ENCODE measurements around the gene PCED1B.
A peak's percentile ranks its signal among the peaks of the same experiment; 100 is the strongest.

Gene PCED1B

DNA sequence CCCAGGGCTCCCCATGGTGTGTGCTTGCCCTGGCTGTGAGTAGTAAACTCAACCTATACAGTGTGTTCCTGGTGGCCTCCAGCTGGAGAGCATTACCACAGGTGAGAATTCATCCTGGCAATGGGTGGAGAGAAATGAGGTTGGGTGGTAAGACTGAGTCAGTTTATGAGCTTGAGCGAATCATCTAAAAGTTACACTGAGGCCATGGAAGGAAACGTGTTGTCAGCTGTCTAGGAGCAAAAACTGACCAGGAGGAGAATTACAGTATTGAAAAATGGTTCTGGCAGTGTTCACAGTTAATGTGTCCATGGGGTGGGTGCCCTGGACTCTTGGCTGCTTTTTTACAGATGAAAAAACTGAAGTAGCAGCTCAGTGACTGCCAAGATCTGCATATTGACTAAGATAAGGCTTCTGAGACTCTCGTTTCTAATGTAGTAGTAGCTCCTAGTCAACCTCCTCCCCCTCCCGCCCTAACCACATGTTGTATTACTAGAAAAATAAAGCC lies 202.3 kb downstream of the PCED1B start:
- peak; percentile 66 for DNase-seq

DNA sequence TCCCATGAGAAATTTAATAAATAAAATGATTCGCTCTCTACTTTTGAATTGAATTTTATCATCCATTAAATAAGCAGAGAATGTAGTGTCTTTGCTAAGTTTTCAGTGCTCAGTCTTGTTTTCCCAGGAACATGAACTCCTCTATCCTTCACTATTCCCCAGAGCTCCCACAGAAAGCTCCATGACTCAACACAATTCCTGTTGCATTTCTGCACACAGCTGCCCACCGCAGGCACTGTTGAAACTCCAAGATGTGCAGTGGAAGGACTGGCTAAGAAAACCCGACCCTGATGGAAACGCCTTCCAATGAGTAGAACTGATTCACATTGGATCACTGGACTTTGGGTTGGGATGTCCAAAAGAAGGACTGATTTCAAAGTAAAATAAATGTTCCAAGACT lies 202.8 kb downstream of the PCED1B start:
- no peak for DNase-seq
